Measurements from ENCODE around the gene RAD51B. TPM values are rescaled to one million over a fixed set of nuclear protein-coding genes. Genes with fewer than 3 reads are reported as not detected.

Gene RAD51B
- total RNA-seq, 6 donors from 2014 or later = 10.6 to 63.9 (median 18.4) TPM

DNA sequence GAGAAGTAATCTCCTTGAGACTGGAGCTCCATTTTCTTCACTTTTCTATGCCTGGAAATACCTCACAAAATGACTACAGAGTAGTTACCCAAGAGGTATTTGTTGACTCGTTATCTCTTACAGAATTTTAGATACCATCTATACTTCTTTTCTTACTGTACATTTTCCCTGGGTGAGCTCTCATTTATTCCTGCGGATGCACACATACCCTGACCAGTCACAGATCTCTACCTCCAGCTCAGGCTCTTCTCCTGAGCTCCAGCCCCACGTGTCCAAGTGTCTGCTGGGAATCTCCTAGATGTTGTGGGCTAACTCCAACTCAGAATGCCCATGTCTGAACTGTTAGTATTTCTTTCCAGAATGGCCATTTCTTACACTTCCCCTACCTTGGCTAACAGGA is 403.1 kb downstream of the RAD51B start:
- ATAC-seq (ENCODE audit: low FRiP score in 2 of 2) = no peak
- no peaks in the 10 kb centered on the region for H3K27me3 ChIP-seq
- H3K9me3 ChIP-seq = no peaks in the 10 kb centered on the region
- no peak overlapping the region for H3K27ac ChIP-seq
- no peak for DNase-seq
- no peaks in the 10 kb centered on the region for H3K4me1 ChIP-seq
- no peaks in the 10 kb centered on the region for H3K36me3 ChIP-seq
- TF ChIP-seq, protein P1, sequence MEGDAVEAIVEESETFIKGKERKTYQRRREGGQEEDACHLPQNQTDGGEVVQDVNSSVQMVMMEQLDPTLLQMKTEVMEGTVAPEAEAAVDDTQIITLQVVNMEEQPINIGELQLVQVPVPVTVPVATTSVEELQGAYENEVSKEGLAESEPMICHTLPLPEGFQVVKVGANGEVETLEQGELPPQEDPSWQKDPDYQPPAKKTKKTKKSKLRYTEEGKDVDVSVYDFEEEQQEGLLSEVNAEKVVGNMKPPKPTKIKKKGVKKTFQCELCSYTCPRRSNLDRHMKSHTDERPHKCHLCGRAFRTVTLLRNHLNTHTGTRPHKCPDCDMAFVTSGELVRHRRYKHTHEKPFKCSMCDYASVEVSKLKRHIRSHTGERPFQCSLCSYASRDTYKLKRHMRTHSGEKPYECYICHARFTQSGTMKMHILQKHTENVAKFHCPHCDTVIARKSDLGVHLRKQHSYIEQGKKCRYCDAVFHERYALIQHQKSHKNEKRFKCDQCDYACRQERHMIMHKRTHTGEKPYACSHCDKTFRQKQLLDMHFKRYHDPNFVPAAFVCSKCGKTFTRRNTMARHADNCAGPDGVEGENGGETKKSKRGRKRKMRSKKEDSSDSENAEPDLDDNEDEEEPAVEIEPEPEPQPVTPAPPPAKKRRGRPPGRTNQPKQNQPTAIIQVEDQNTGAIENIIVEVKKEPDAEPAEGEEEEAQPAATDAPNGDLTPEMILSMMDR (IDR thresholded peaks at IDR 0.05) = no peak
- 95 to 100% methylated on average over 3 of the region's 3 CpGs for WGBS, 2 donors
- no peak overlapping the region for H3K4me3 ChIP-seq

DNA sequence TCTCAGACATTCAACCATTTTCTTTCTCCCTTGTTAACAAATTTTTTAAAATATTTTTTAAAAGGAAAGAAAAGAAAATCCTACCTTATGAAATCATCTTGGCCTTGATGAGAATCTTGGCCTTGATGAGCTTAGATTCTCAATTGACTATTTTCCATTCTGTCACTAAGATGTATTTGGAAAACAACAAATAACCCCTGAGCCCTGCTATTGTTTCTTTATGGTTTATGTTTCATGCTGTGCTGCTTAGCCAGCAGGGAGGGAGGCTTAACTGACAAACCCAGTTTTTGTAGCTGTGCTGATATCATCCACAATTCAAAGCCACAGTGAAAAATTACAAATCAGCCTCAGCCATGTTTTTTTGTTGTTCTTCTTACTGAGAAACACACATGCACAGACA is 404.1 kb downstream of the RAD51B start:
- no peak for DNase-seq
- TF ChIP-seq POLR2AphosphoS5 (IDR thresholded peaks at IDR 0.05) (no peak), POLR2A (IDR thresholded peaks at IDR 0.05) (no peak), EP300 (IDR thresholded peaks at IDR 0.05) (no peak)
- TF ChIP-seq, protein P1 (IDR thresholded peaks at IDR 0.05) = no peak
- no peak overlapping the region for H3K27ac ChIP-seq

DNA sequence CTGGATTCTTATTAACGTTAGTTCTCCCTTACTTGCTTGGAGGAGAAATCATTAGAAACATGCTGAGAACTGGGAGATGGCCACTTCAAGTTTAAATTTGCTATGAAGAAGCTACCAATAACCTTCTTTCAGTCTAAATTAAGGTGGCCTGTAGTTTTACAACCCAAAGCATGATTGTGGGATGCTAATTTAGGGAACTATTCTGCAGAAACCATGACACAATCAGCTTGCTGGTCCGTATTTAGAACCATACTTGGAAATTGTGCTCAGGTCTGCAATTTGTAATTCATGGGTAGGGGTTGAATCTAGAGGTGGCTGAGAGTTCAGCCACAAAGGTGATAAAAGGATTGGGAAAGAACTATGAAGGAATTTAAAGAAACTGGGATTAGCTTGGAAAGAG is 405.7 kb downstream of the RAD51B start:
- no peak for ATAC-seq (ENCODE audit: low FRiP score in 2 of 2)
- DNase-seq = no peak
- Histone ChIP-seq H3K27ac (no peak overlapping the region), H3K4me1 (no peaks in the 10 kb centered on the region), H3K27me3 (no peaks in the 10 kb centered on the region), H3K9me3 (no peaks in the 10 kb centered on the region), H3K36me3 (no peaks in the 10 kb centered on the region), H3K4me3 (no peak overlapping the region)
- WGBS, 2 donors = 76% methylated on average over 2 of the region's 2 CpGs
- no peak for TF ChIP-seq EP300 (IDR thresholded peaks at IDR 0.05)
- no peak for TF ChIP-seq POLR2A (IDR thresholded peaks at IDR 0.05)
- no peak for TF ChIP-seq POLR2AphosphoS5 (IDR thresholded peaks at IDR 0.05)
- TF ChIP-seq, protein P1 (IDR thresholded peaks at IDR 0.05) = no peak

More for the DNA sequence above, 404.1 kb downstream of the RAD51B start:
- Histone ChIP-seq H3K36me3 (no peaks in the 10 kb centered on the region), H3K4me3 (no peak overlapping the region), H3K4me1 (no peaks in the 10 kb centered on the region), H3K9me3 (no peaks in the 10 kb centered on the region), H3K27me3 (no peaks in the 10 kb centered on the region)
- no peak for ATAC-seq (ENCODE audit: low FRiP score in 2 of 2)

DNA sequence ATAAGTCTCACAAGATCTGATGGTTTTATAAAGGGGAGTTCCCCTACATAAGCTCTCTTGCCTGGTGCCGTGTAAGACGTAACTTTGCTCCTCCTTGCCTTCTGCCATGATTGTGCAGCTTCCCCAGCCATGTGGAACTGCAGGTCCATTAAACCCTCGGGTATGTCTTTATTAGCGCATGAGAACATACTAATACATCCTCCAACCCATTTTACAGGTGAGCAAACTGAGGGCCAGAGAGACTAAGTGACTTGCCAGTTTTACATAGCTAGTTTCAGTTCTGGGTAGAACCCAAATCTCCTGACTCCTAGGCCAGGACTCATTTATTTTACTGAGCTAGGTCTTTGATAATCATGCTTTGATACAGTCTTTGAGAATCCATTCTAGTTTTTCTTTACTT is 406.9 kb downstream of the RAD51B start:
- no peaks in the 10 kb centered on the region for H3K36me3 ChIP-seq
- H3K4me3 ChIP-seq = no peak overlapping the region
- no peak overlapping the region for H3K27ac ChIP-seq
- TF ChIP-seq POLR2AphosphoS5 (IDR thresholded peaks at IDR 0.05) = no peak
- no peak for TF ChIP-seq POLR2A (IDR thresholded peaks at IDR 0.05)
- TF ChIP-seq, protein P1 (IDR thresholded peaks at IDR 0.05) = no peak
- no peak for TF ChIP-seq EP300 (IDR thresholded peaks at IDR 0.05)
- H3K4me1 ChIP-seq = peaks cover 3 to 8% (median 6%) of the 10 kb centered on the region in 4 donors
- ATAC-seq (ENCODE audit: low FRiP score in 2 of 2) (no peak), DNase-seq (no peak)
- WGBS, 2 donors = 99 to 100% methylated on average over 4 of the region's 4 CpGs
- no peaks in the 10 kb centered on the region for H3K9me3 ChIP-seq
- H3K27me3 ChIP-seq = no peaks in the 10 kb centered on the region

DNA sequence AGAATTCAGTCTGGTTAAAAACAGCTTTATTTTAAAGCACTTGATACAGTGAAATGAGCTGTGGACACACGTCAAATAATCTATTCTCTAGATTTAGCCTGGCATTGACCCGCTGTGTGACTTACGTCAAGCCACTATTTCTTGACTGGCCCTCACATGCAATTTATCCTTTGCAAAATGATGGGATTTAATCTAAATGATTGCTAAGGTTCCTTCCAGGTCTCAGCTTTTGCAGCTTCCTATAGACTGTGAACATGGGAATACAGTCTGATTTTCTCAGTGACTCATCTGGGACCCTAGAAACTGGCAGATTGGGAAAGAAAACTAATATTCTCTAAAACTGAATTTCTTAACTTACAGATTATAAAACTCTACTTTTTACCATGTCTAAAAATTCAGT is 409.1 kb downstream of the RAD51B start:
- no peak overlapping the region for H3K4me3 ChIP-seq
- H3K36me3 ChIP-seq = no peaks in the 10 kb centered on the region
- no peak for ATAC-seq (ENCODE audit: low FRiP score in 2 of 2)
- 95 to 98% methylated on average over 3 of the region's 3 CpGs for WGBS, 2 donors
- no peak for TF ChIP-seq POLR2AphosphoS5 (IDR thresholded peaks at IDR 0.05)
- no peak for TF ChIP-seq EP300 (IDR thresholded peaks at IDR 0.05)
- TF ChIP-seq, protein P1 (IDR thresholded peaks at IDR 0.05) = no peak
- no peak for TF ChIP-seq POLR2A (IDR thresholded peaks at IDR 0.05)
- H3K9me3 ChIP-seq = no peaks in the 10 kb centered on the region
- peaks cover 22 to 26% (median 24%) of the 10 kb centered on the region in 4 donors for H3K4me1 ChIP-seq
- no peak overlapping the region for H3K27ac ChIP-seq
- DNase-seq = no peak
- H3K27me3 ChIP-seq = no peaks in the 10 kb centered on the region

All from upper lobe of left lung (tissue), 6 donors.